NCI-H2196 (cell line): Measurements from ENCODE around the gene PPP1R1C.

ENCODE experiments used
- DNase-seq: peaks from one replicate; lab custom pipeline; 2025; ENCODE audit not compliant: unreplicated experiment; lab: John Stamatoyannopoulos, UW

Gene PPP1R1C

GRCh38 chr2:181971032-181971431 lies 14.6 kb upstream of the PPP1R1C start:
- no peak for DNase-seq

- no peak for DNase-seq
Measured at GRCh38 chr2:181972431-181973170, 13.1 kb upstream of the PPP1R1C start.

- DNase-seq: no peak
Measured at GRCh38 chr2:181973171-181973783, 12.4 kb upstream of the PPP1R1C start.

- DNase-seq: no peak
Measured at GRCh38 chr2:181977661-181978350, 7.8 kb upstream of the PPP1R1C start.

- no peak for DNase-seq
Measured at GRCh38 chr2:181978351-181979150, 7.1 kb upstream of the PPP1R1C start.

- DNase-seq: no peak
Measured at GRCh38 chr2:181984060-181984459, 1.6 kb upstream of the PPP1R1C start.

GRCh38 chr2:181984814-181985631 lies 630 bp upstream of the PPP1R1C start:
- no peak for DNase-seq

GRCh38 chr2:181988154-181988924 lies 2.7 kb downstream of the PPP1R1C start:
- peak; percentile 37 for DNase-seq

GRCh38 chr2:181989099-181989498 lies 3.4 kb downstream of the PPP1R1C start:
- DNase-seq: no peak

- DNase-seq: no peak
Measured at GRCh38 chr2:181991171-181991885, 5.7 kb downstream of the PPP1R1C start.

GRCh38 chr2:181992776-181993175 lies 7.1 kb downstream of the PPP1R1C start:
- no peak for DNase-seq

- DNase-seq: no peak
Measured at GRCh38 chr2:181995289-181995688, 9.6 kb downstream of the PPP1R1C start.

- DNase-seq: peak; percentile 36
Measured at GRCh38 chr2:181998041-181998835, 12.6 kb downstream of the PPP1R1C start.

- DNase-seq: no peak
Measured at GRCh38 chr2:181998891-181999654, 13.4 kb downstream of the PPP1R1C start.

- DNase-seq: no peak
Measured at GRCh38 chr2:181999911-182000310, 14.3 kb downstream of the PPP1R1C start.

GRCh38 chr2:182004945-182005520 lies 19.4 kb downstream of the PPP1R1C start:
- DNase-seq: no peak
